HG02798 (cell line): ENCODE measurements around the gene GPC6.

Source experiments
- ATAC-seq: cut with Tn5 transposase; IDR thresholded peaks from one replicate; pipeline ENCODE4 v1.9.1; 2021; ENCODE audit warnings: mild to moderate bottlenecking; ENCODE audit not compliant: unreplicated experiment, poor library complexity

The GPC6 gene

DNA sequence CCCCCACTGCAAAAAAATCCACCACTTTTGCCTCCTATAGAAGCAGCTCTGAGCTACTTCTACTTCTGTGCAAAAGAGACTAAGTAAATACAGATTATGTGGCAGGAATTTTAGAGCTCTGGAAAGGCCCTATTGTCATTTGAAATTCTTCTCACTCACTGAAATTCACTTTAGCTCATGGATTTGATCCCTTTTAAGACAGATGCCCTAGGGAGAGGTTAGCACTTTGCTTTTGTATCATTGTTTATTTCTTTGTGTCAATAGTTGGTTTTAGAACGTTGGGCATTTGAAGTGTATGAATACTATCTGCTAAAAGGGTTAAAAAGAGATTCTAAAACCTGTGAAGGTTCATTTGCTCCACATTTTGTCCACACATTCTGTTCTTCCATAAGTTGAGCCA, 528.7 kb downstream of the GPC6 start:
- no peak for ATAC-seq

DNA sequence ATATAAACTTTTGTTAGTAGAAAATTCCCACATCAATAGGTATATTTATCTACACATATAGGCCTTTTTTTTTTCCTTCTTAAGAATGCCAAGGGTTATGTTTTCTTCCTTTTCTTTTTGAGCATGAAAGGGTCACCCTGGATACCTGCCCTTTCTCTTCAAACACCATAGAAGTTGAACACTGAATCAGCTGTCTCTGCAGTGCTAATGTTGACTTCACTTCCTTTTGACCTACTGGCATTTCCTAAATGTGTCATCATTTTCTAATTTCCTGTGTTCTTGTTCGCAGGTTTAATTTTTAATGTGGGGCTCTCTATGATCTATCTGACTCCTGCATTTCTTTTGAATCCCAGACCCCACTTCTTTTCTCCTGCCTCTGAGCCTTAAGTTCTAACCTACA, 532.0 kb downstream of the GPC6 start:
- ATAC-seq: no peak

DNA sequence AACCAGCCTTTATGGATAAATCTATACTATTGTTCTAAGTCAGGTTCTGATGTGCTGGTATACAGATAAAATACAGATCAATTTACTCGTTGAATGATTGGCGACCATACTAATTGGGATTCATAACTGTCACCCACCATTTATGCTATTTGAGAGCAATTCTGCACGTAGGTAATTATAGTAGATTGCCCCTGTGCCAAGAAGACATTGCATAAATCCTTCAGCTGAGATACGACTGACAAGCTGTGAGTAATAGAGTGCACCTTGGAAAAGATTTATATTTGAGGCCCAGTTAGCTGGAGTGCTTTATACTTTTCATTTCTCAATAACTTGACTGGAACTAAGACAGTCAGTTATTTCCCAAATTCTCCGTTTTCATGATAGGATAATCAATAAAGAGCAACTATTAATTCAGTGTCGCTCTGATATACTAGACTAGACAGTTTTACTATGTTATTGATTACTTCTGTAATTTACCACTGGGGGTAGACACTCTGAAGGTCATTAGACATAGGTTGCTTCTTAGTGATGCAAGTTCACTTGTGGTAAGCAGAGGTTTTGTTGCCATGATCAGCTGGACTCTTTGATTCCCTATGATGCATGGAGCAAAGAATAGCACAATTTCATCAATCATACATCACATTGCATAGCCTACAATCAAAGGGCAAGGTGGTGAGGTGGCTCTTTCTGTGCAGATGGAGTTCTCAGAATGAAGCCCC, 536.3 kb downstream of the GPC6 start:
- no peak for ATAC-seq

DNA sequence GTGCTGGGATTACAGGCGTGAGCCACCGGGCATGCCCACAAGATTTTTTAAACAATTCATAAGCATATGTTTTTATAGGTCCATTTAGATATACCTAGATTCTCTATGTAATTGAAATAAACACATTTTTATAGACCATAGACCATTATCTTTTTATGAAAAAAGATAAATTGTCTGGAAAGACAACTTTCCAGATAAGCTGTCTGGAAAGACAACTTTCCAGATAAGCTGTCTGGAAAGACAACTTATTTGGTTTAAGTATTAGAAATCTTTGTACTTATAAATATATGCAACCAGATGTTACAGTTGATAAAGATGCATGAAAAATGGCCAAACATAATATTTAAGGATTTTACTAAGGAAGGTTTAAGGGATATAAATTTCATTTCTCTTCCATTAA, 538.5 kb downstream of the GPC6 start:
- ATAC-seq: no peak

DNA sequence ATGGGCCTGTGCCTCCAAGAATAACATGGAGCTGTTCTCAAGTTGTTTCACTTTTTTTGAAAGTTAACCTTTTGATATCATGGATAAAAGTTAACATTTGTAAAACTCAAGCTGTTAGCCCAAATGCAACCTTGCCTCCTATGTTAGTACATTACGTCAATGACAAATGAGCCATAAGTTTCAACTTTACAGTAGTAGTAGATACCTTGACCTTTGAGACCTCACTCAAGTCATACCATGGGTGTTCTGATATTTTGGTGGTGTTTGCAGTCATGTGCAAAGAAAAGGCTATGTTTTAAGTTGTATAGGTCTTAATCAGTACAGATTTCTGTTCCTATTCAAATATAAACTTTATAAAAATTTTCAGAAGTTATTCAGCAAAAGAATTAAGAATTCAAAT, 539.2 kb downstream of the GPC6 start:
- ATAC-seq: no peak

DNA sequence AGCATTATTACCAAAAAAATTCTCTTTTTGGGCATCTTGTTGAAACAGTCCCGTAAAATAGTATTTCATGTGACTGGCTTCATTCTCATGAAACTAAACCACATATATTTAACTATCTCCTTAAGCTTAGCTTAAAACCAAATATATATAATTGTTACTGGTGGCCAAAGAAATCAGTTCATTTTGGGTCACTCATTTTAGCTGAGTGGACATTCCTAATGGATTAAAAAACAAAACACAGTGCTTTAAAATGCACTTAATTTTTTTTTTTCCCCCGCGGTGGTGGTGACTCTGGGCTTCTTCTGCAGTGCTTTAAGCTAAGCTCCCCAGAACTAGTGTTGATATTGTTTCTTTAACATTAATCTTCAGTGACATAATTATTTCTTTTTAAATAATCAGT, 540.1 kb downstream of the GPC6 start:
- no peak for ATAC-seq

DNA sequence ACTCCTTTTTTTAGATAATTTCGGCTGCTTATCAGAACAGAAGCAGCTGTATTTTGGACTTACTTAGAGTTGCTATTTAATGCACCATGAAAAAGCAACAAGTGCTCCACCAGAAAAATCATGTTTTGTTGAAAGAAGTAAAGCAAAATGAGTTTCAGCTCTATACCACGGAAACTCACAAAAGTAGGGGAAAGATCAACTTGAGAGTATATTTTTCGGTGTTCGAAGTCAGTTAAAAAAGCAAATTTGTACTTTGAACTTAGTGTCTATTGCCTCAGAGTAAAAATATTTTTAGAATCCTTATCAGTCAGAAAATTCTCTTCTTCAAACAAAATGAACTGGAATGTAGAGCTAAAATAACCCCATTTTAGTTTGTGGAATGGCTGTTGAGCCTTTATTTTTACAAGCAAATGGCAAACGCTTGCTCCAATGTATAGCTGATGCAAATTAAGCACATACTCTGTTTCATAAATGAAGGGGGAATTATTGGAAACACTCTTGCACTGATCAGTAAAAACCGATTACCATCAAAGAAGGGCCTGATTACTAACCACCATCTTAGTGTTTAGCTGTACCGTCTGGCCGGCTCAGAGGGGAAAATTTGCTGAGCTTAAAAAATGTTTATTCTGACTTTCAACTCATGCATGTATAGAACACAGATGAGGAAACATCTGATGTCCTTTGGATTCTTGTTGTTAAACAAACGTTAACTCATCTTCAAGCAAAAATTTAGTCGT, 540.7 kb downstream of the GPC6 start:
- no peak for ATAC-seq

DNA sequence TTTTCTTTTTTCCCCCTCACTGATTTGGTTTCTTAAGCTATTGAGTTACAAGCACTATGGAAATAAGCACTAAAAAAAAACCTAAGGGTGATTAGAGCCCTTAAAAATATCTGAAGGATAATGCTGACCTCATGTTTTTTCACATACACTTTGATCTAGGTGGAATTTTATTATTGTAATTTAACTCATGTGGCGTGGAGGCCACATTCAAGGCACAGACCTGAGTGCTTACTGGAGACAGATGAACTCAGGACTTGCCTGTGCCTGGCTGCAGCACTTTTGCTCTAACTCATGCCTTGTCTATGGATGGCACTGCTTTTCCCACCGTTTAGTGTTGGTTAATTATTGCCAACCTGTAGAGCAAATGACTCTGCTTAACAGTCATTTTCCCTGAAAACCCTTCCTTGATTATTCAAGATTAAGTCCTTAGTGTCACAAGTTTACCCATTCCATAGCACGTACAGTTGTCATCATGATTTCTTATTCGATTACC, 541.4 kb downstream of the GPC6 start:
- ATAC-seq: no peak

DNA sequence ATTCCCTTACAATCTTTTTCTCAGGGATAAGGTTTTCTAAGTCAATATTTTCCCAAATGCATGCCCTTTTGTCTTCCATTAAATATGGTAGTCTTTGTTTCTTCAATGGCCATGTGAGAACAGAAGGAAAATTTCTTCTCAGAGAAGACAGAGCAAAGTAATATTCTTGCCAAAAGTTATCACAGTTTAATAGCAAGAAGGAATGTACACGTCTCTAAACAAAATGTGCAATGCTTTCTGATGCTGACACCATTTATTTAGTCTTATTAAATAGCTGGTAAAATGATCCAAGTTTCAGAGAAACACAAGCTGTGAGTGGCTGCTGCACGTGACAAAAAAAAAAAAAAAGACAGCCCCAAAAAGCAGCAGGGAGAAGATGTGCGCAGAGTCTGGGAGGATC, 542.5 kb downstream of the GPC6 start:
- no peak for ATAC-seq

DNA sequence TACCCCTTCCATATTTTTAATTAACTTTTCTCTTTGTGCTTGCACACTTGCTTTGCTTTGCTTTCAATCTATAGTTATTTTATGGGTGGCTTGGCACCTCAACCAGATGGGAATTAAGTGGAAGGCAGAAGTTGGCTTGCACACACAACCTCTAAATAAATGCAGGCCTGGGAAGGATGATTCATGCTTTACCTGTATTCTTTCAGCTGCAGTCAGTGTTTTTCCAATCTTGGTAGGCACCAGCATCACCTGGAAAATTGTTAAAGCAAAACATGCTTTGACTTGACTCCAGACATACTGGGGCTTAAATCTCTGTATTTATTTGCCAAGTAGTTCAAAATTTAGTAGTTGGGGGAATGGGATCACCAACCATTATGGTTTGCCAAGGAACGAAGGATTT, 543.0 kb downstream of the GPC6 start:
- no peak for ATAC-seq

DNA sequence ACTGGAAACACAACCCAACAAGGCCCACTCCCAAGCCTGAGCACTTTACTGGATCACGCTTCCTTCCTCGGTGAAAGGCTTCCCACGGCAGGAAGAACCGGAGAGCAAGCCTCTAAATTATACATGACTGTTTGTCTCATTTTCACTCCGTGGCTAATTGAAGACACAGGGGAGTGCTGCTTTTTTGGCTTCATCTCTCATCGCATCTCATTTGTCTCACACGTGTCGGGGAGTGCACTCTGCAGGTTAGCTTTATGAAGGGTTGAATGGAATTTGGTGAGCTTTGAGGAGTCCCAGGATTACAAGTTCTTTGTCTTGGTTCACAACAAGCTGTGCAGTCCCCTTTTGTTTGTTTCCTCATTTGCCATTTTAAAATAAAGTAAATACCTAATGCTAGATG, 544.6 kb downstream of the GPC6 start:
- no peak for ATAC-seq

DNA sequence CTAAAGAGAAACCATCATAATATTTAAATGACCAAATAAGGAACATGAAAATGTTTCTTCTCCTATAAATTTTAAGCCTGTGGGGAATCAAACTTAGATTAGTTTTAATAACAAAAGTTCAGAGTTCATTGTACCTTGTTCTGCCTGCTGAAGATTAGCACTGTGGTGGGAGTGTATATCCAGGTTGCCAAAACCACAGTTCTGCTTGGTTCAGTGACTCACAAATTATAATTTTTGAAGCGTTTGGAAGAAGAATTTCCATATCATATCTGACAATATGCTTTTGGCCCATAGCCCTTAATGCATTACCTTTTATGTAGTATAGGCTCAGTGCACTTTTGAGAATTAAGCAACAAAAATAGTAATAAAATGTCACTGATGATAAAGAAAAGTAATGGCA, 545.2 kb downstream of the GPC6 start:
- ATAC-seq: no peak

DNA sequence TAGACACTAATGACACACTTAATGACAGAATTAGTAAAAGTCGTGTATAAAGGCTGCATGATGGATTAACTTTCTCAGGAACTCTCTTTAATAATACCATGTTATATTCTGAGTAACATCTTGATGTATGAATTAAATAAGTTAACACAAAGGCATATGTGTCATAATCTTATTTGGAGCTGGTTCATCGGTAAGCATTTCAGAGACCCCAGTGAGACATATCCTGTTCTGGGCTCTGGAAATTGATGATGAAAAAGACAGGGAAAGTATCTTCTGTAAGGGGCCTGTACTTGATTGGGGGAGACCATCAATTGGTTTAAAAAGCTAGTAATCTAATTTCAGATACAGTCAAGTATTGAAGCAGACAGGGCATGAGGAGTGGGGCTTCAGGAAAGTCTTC, 547.9 kb downstream of the GPC6 start:
- no peak for ATAC-seq

DNA sequence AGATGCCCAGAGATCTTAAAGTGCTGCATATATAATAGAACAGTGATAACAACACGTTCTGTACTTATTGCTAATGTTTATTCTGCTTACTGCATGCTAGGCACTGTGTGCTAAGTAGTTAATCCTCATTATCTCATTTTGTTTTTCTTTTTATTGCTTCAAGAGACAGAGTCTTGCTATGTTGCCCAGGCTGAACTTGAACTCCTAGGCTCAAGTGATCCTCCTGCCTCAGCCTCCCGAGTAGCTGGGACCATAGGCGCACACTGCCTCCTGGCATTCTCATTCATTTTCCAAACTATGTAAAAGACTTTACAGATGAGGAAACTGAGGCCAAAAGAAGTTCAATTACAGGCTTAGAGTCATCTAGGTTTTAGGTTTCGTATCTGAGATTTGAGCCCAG, 548.4 kb downstream of the GPC6 start:
- no peak for ATAC-seq

DNA sequence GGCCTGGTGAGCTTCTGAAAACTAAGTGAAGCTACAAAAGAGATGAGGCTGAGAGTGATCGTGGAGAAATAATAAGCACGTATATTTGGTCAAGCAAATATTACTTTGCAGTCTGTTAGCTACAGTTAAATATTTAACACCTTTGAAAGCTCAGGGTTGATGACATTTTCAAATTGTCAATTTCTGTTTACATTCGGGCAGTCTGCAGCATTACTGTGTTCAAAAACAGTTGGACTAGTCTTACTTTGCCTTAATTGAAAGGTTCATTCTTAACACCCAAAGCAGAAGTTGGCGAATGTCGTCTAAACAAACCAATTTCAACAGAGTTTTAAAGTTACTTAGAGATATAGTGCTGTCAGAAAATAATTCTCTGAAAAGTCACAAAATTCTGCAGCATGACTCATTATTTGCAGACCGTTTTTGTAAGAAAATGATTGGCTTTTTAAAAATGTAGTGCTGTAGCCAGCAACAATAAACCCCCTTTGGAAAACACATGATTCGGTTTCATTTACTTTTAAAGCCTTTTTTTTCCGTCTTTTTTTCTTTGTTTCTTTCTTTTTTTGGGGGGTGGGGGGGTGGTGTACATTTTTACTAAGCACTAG, 549.0 kb downstream of the GPC6 start:
- ATAC-seq: no peak

DNA sequence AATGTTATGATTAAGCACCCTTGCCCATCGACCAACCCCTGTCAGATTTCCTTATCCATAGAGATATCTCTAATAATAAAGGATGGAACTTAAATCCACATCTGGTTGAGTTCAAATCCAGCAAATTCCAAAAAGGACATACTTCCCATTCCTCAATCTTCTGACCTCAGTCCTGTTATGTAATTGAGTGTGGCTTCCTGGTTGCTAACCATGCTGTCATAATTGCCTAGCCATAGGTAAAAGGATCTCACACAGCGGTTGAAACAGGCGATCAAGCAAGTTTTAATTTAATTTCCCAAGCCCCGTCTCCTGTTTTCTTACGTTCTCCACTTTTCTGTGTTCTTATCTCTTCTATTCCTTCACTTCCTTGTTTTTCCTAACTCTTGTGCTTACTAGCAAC, 550.3 kb downstream of the GPC6 start:
- ATAC-seq: no peak

DNA sequence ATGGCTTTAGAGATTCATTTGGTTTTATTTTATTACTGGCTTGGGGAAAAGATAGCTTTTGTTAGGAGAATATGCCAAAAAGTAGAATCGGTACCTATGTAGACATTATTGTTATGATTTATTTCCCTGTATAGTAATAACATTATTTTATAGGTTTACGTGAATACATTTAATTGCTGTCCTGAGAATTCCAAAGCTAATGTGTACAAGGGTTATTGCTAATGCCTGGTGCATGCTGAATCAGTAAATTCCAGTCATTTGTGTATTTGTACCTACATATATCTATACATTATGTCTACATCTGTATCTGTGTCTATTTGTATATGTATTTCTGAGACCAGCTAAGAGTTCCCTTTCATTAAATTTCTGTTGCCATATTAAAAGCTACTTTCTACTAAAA, 550.9 kb downstream of the GPC6 start:
- no peak for ATAC-seq

DNA sequence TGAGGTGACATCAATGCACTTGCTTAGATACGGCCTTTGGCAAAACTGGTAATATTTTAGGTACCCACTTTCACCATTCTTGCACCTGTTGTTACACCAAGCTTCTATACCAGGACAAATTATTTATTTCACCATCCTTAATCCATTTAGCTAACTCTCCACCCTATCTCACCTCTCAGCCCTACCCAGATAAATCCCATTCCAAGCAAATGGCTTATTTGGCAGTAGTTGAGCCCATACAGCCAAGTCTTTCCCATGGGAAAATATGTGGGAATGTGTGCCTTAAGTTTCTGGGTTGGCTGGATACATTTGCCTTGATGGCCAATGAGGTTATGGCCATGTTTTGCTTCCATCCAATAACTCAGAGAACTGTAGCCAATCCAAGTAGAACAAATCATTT, 551.9 kb downstream of the GPC6 start:
- no peak for ATAC-seq

DNA sequence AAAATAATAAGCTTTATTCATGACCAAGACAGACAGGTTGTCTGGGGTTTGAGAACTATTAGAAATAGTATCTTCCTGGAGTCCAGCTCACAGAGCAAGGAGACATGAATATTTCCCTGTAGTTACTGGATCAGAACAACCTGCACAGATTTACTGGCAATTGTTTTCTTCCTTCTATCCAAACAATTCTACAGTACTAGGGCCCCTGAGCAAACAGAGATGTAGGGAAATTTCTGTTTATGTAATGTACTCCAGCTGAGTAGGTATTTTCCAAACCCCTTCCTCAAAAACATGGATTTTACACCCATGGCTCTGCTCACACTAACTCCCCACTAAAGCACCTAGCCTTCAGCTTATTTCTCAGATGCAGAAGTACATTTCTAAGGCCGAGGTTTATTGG, 557.6 kb downstream of the GPC6 start:
- ATAC-seq: no peak

DNA sequence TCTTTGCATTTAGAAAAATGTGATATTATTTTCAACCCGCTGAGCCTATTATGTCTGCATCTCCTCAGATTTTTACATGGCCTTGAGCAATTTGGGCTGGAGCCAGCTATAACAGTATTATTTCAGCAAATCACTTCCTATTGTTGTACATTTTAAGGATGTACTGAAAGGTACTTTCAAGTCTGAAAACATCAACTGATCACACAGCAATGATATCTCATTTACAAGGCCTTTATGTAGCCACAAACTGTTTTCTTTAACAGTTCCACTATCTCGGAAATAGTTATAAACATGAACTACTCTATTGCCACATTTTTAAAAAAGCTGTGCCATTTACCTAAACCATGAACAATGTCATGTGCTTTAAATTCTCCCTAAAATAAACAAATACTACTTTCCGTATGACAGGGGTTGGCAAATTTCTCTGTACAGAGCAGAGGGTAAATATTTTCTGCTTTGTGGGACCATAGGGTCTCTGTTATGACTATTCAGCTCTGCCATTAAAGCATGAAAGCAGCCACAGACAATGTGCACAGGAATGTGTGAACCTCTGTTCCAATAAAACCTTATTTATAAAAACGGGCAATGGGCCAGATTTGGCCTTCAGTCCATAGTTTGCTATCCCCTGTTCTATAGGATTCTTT, 560.4 kb downstream of the GPC6 start:
- ATAC-seq: no peak

DNA sequence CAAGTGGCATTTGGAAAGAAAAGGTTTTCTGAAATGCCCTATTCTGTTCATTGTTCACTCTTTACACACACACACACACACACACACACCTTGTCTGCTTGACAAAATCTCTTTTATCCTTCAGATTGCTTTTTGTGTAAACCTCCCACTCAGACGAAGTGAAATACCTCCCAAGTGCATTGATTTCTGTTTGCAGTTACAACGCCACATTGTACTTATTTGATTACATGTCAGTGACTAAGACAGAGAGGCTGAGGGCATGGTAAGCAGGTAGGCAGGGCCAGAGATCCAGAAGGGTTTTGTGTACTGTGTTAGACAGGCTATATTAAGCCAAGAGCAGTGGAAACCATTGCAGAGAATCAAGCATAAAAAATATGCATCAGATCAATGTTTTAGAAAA, 561.8 kb downstream of the GPC6 start:
- no peak for ATAC-seq
